Parathyroid adenoma (tissue), 2 donors: Measurements from ENCODE around the gene HPCAL1.
A peak's percentile ranks its signal among the peaks of the same experiment; 100 is the strongest.

ENCODE experiments used
- H2AFZ ChIP-seq: fragments of 300-600 bp; sonication (generic); one replicate; pipeline ENCODE4 v1.7.0; 2017; ENCODE audit warnings: antibody characterized with exemption, mild to moderate bottlenecking
- H3K27ac ChIP-seq: fragments of 300-600 bp; sonication (generic); one replicate; pipeline ENCODE4 v1.7.0; 2017
- H3K27me3 ChIP-seq: fragments of 300-600 bp; sonication (generic); one replicate; pipeline ENCODE4 v1.7.0; 2017; ENCODE audit warnings: low read length; ENCODE audit not compliant: control insufficient read depth, insufficient read depth
- H3K36me3 ChIP-seq: fragments of 300-600 bp; sonication (generic); one replicate; pipeline ENCODE4 v1.7.0; 2017; ENCODE audit warnings: low read length; ENCODE audit not compliant: control insufficient read depth, insufficient read depth
- H3K4me1 ChIP-seq: fragments of 300-600 bp; sonication (generic); one replicate; pipeline ENCODE4 v1.7.0; 2017; ENCODE audit warnings: control low read depth
- H3K4me2 ChIP-seq: fragments of 300-600 bp; sonication (generic); one replicate; pipeline ENCODE4 v1.7.0; 2017; ENCODE audit warnings: low read length
- H3K4me3 ChIP-seq: fragments of 300-600 bp; sonication (generic); one replicate; pipeline ENCODE4 v1.7.0; 2017; ENCODE audit warnings: low read depth, low read length
- H3K79me2 ChIP-seq: fragments of 300-600 bp; sonication (generic); one replicate; pipeline ENCODE4 v1.7.0; 2017; ENCODE audit warnings: control low read depth
- H3K9ac ChIP-seq: fragments of 300-600 bp; sonication (generic); one replicate; pipeline ENCODE4 v1.7.0; 2017; ENCODE audit warnings: mild to moderate bottlenecking
- H3K9me3 ChIP-seq: fragments of 300-600 bp; sonication (generic); one replicate; pipeline ENCODE4 v1.7.0; 2017; ENCODE audit warnings: low read length; ENCODE audit not compliant: control insufficient read depth
- TF ChIP-seq, protein P1 (sequence below): fragments of 300-600 bp; sonication (generic); IDR thresholded peaks from one replicate; pipeline ENCODE4 v1.7.0; 2017; ENCODE audit warnings: antibody characterized with exemption, mild to moderate bottlenecking
- donor health status: primary hyperparathyroidism.

Gene HPCAL1

DNA sequence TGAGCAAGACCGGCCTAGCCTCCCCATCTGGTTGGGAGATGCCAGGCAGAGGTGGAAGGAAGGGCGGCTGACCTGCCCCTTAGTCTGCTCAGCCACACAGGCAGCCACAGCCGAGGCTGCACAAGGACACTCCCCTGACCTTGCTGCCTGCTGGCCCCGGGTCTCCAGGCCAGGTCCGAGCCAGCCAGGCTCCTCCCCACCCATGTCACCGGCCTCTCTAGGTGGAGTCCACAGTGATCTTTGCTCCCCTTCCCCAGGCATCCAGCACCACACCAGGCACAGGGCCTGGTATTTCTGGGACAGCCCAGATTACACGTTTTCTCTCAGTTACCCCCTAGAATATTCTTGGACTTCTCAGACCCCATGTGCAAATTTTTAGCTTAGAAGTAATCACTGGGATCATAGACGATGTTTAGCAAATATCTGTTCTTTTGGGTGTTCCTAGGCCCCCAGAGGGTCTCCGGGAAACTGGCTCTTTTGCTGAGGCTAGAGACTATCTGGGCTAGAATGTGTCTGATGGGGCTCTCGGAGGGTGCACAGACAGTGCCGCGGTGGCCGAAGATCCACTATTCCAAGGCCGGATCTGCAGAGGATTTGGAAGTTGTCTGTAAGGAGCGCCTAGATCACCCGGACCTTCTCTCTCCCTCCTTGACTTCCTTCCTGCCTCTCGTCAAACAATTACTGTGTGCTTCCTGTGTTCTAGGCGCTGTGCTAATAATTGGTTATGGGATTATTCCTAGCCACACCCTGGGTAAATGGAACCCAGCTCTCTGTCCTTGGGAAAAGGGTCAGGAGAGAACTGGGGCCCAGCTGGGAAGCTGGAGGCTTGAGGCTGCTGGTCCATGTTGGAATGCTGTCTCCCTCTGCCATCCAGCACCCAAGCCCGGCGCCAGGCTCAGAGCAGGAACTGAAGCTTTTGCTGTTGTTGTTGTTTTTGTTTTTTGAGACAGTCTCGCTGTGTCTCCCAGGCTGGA, 98.6 kb downstream of the HPCAL1 start:
- TF ChIP-seq, protein P1, sequence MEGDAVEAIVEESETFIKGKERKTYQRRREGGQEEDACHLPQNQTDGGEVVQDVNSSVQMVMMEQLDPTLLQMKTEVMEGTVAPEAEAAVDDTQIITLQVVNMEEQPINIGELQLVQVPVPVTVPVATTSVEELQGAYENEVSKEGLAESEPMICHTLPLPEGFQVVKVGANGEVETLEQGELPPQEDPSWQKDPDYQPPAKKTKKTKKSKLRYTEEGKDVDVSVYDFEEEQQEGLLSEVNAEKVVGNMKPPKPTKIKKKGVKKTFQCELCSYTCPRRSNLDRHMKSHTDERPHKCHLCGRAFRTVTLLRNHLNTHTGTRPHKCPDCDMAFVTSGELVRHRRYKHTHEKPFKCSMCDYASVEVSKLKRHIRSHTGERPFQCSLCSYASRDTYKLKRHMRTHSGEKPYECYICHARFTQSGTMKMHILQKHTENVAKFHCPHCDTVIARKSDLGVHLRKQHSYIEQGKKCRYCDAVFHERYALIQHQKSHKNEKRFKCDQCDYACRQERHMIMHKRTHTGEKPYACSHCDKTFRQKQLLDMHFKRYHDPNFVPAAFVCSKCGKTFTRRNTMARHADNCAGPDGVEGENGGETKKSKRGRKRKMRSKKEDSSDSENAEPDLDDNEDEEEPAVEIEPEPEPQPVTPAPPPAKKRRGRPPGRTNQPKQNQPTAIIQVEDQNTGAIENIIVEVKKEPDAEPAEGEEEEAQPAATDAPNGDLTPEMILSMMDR: no peak
- Histone ChIP-seq H3K4me1 (peaks cover 6% of the 10 kb centered on the region), H2AFZ (no peak overlapping the region), H3K9me3 (no peaks in the 10 kb centered on the region), H3K27me3 (no peaks in the 10 kb centered on the region), H3K9ac (no peak overlapping the region), H3K4me2 (no peak overlapping the region), H3K27ac (peak overlapping the region; percentile 1), H3K36me3 (no peaks in the 10 kb centered on the region), H3K79me2 (no peaks in the 10 kb centered on the region), H3K4me3 (no peak overlapping the region)

DNA sequence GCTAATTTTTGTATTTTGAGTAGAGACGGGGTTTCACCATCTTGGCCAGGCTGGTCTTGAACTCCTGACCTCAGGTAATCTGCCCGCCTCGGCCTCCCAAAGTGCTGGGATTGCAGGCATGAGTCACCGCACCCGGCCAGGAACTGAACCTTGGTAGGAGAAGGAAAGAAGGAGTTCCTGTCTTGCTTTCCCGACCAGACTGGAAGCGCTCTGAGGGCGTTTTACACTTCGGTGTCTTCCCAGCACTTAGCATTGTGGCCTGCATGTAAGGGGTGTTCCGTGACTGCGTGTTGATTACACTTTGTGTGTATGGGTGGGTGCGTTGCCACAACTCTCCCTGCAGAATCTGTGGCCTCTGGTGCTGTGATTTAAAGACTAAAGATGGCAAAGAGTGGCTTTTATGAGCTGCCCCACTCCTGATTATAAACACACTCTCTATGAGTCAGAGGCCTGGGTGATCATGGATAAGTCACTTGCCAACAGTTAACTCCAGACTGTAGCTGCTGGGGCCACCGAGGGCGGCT, 99.4 kb downstream of the HPCAL1 start:
- no peak overlapping the region for H3K4me3 ChIP-seq
- no peaks in the 10 kb centered on the region for H3K36me3 ChIP-seq
- no peaks in the 10 kb centered on the region for H3K27me3 ChIP-seq
- H3K9ac ChIP-seq: no peak overlapping the region
- TF ChIP-seq, protein P1: no peak
- H3K9me3 ChIP-seq: no peaks in the 10 kb centered on the region
- H3K4me1 ChIP-seq: peaks cover 6% of the 10 kb centered on the region
- peak overlapping the region; percentile 1 for H3K27ac ChIP-seq
- H2AFZ ChIP-seq: no peak overlapping the region
- H3K79me2 ChIP-seq: no peaks in the 10 kb centered on the region
- H3K4me2 ChIP-seq: no peak overlapping the region

- Histone ChIP-seq H3K9ac (no peak overlapping the region), H3K4me3 (no peak overlapping the region), H3K9me3 (no peaks in the 10 kb centered on the region), H3K4me1 (peaks cover 6% of the 10 kb centered on the region), H3K27ac (no peak overlapping the region), H3K4me2 (no peak overlapping the region), H3K79me2 (no peaks in the 10 kb centered on the region), H3K27me3 (no peaks in the 10 kb centered on the region), H3K36me3 (no peaks in the 10 kb centered on the region), H2AFZ (no peak overlapping the region)
- TF ChIP-seq, protein P1: no peak
These were observed 100.0 kb downstream of the HPCAL1 start for GRCh38 chr2:10402653-10403215.

GRCh38 chr2:10404324-10405143, 101.8 kb downstream of the HPCAL1 start:
- Histone ChIP-seq H3K9ac (no peak overlapping the region), H3K27me3 (no peaks in the 10 kb centered on the region), H3K36me3 (no peaks in the 10 kb centered on the region), H2AFZ (no peak overlapping the region), H3K4me2 (no peak overlapping the region), H3K4me3 (no peak overlapping the region), H3K9me3 (no peaks in the 10 kb centered on the region), H3K27ac (no peak overlapping the region), H3K79me2 (no peaks in the 10 kb centered on the region), H3K4me1 (peaks cover 12% of the 10 kb centered on the region)
- TF ChIP-seq, protein P1: no peak
